Thoracic aorta (tissue), 2 donors: Measurements from ENCODE around the gene GPC3. TPM values are rescaled to one million over a fixed set of nuclear protein-coding genes. Genes with fewer than 3 reads are reported as not detected.

Experiments
- ATAC-seq: fragments of 150-250 bp; one replicate; pipeline ENCODE4 v1.8.0; 2017; ENCODE audit warnings: low read depth; ENCODE audit not compliant: insufficient number of reproducible peaks, low FRiP score
- DNase-seq: peaks from one replicate; pipeline ENCODE4 v3.0.0-alpha.2; 2020; ENCODE audit warnings: low spot score
- H3K27ac ChIP-seq, 2 donors: fragments of 200-600 bp; sonication (generic); 1 replicate in 1 of 2; 2 replicates in 1 of 2; pipeline ENCODE4 v1.5.1; 2016; ENCODE audit warnings: mild to moderate bottlenecking in 2 of 2, moderate library complexity in 2 of 2
- H3K27me3 ChIP-seq: fragments of 200-600 bp; sonication (generic); replicated peaks from 2 replicates; pipeline ENCODE4 v1.6.0; 2016; ENCODE audit warnings: mild to moderate bottlenecking; ENCODE audit not compliant: insufficient read depth
- H3K36me3 ChIP-seq: fragments of 200-600 bp; sonication (generic); one replicate; pipeline ENCODE4 v1.5.1; 2016
- H3K4me1 ChIP-seq, 2 donors: fragments of 200-600 bp; sonication (generic); 1 replicate in 1 of 2; 2 replicates in 1 of 2; pipeline versions ENCODE4 v1.5.1 to v1.6.0; 2016; ENCODE audit warnings: low read depth in 2 of 2, mild to moderate bottlenecking in 1 of 2; ENCODE audit not compliant: control insufficient read depth in 1 of 2
- H3K4me3 ChIP-seq: fragments of 200-600 bp; sonication (generic); 2 replicates; pipeline ENCODE4 v1.5.1; 2016; ENCODE audit warnings: mild to moderate bottlenecking
- H3K9me3 ChIP-seq: fragments of 200-600 bp; sonication (generic); 2 replicates; pipeline ENCODE4 v1.5.1; 2016
- CTCF ChIP-seq: fragments of 200-600 bp; sonication (generic); IDR thresholded peaks from one replicate; pipeline ENCODE4 v1.5.1; 2019; ENCODE audit warnings: antibody characterized with exemption
- total RNA-seq, 2 donors: library from RNA; depleted of rRNA; stranded (reverse); fragments of >200 nt; gene quantifications; one replicate each; pipeline versions ENCODE4 v1.1.0 to v1.2.3, GENCODE V29; 2016

The GPC3 gene
- total RNA-seq, 2 donors from 2014 or later, result 2.6 to 5.6 TPM

- DNase-seq (no peak), ATAC-seq (no peak)
- no peak overlapping the region for H3K4me3 ChIP-seq
- no peaks in the 10 kb centered on the region for H3K4me1 ChIP-seq
- H3K27me3 ChIP-seq, result no peaks in the 10 kb centered on the region
- no peak overlapping the region for H3K27ac ChIP-seq
- no peaks in the 10 kb centered on the region for H3K36me3 ChIP-seq
- H3K9me3 ChIP-seq, result no peaks in the 10 kb centered on the region
- TF ChIP-seq CTCF, result no peak
These were observed 150.6 kb downstream of the GPC3 start for GRCh38 chrX:133834771-133835170.

DNA sequence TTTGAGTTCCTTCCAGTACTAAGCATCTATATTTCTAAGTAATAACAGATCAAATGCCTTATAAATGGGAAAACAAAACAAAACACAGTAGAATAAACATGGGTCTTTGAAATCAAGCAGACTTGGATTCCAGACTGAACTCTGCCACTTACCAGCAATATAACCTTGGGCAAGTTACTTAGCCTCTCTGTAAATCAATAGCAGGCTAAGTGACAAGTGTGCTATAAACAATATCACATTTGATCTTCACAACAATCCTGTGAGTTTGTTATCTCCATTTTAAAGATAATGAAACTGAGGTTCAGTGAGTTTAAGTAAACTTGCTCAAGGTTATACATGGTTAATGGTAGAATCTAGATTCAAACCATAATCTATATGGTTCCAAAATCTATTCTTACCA is 165.8 kb downstream of the GPC3 start:
- Histone ChIP-seq H3K4me3 (no peak overlapping the region), H3K27ac (no peak overlapping the region), H3K9me3 (no peaks in the 10 kb centered on the region), H3K36me3 (no peaks in the 10 kb centered on the region), H3K4me1 (no peaks in the 10 kb centered on the region), H3K27me3 (no peaks in the 10 kb centered on the region)
- DNase-seq, result no peak
- ATAC-seq, result no peak
- TF ChIP-seq CTCF, result no peak

GRCh38 chrX:133818019-133818418 is 167.4 kb downstream of the GPC3 start:
- Histone ChIP-seq H3K36me3 (no peaks in the 10 kb centered on the region), H3K9me3 (no peaks in the 10 kb centered on the region), H3K27ac (no peak overlapping the region), H3K4me1 (no peaks in the 10 kb centered on the region), H3K27me3 (no peaks in the 10 kb centered on the region), H3K4me3 (no peak overlapping the region)
- ATAC-seq, result no peak
- DNase-seq, result no peak
- TF ChIP-seq CTCF, result no peak

DNA sequence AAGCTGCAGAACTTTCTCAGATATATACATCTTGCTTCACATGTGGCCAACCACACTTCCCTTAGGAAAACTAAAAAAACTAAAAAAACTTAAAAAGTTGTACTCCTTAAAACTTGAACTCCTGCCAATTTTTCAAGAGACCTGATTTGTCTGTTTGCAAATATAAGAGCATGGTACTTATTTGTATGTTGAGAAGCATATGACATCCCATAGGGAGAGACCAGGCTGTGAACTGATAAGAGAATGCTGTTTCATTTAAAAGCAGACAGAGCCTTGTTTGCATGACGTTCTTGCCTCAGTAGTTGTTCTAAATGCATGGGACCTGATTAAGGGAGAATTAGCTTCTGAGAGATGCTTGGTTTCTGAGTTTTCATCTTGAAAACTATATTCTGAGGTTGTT is 169.9 kb downstream of the GPC3 start:
- DNase-seq (no peak), ATAC-seq (no peak)
- Histone ChIP-seq H3K4me3 (no peak overlapping the region), H3K4me1 (no peaks in the 10 kb centered on the region), H3K27ac (no peak overlapping the region), H3K36me3 (no peaks in the 10 kb centered on the region), H3K9me3 (no peaks in the 10 kb centered on the region), H3K27me3 (no peaks in the 10 kb centered on the region)
- TF ChIP-seq CTCF, result no peak

GRCh38 chrX:133813971-133814370 is 171.4 kb downstream of the GPC3 start:
- DNase-seq (no peak), ATAC-seq (no peak)
- Histone ChIP-seq H3K9me3 (no peaks in the 10 kb centered on the region), H3K36me3 (no peaks in the 10 kb centered on the region), H3K4me1 (no peaks in the 10 kb centered on the region), H3K4me3 (no peak overlapping the region), H3K27me3 (no peaks in the 10 kb centered on the region), H3K27ac (no peak overlapping the region)
- TF ChIP-seq CTCF, result no peak
